KMS-11 (cell line): ENCODE results near the gene PABPC3.

Source experiments
- H2AFZ ChIP-seq: fragments of 200-600 bp; sonication (generic); 2 replicates; pipeline ENCODE4 v1.6.1; 2016; ENCODE audit warnings: antibody characterized with exemption, mixed run types, low read depth
- H3K27ac ChIP-seq: fragments of 200-600 bp; sonication (generic); 2 replicates; pipeline ENCODE4 v1.6.1; 2016; ENCODE audit warnings: mild to moderate bottlenecking, mixed run types
- H3K27me3 ChIP-seq: fragments of 200-600 bp; sonication (generic); 2 replicates; pipeline ENCODE4 v1.6.1; 2017; ENCODE audit warnings: mild to moderate bottlenecking, low read depth, mixed run types, moderate library complexity; ENCODE audit not compliant: insufficient read depth
- H3K36me3 ChIP-seq: fragments of 200-600 bp; sonication (generic); 2 replicates; pipeline ENCODE4 v1.6.1; 2017; ENCODE audit warnings: mild to moderate bottlenecking, mixed run types; ENCODE audit not compliant: insufficient read depth
- H3K4me1 ChIP-seq: fragments of 200-600 bp; sonication (generic); 2 replicates; pipeline ENCODE4 v1.6.1; 2016; ENCODE audit warnings: mild to moderate bottlenecking, low read depth, mixed run types; ENCODE audit not compliant: poor library complexity, severe bottlenecking
- H3K4me2 ChIP-seq: fragments of 200-600 bp; sonication (generic); 2 replicates; pipeline ENCODE4 v1.7.0; 2016; ENCODE audit warnings: mild to moderate bottlenecking, mixed run types
- H3K4me3 ChIP-seq: fragments of 200-600 bp; sonication (generic); IDR thresholded peaks from 2 replicates; pipeline ENCODE4 v1.6.1; 2017; ENCODE audit warnings: low read depth, low read length, mixed read lengths; ENCODE audit not compliant: insufficient read depth
- H3K79me2 ChIP-seq: fragments of 200-600 bp; sonication (generic); 2 replicates; pipeline ENCODE4 v1.6.1; 2016; ENCODE audit warnings: low read depth, mixed run types; ENCODE audit not compliant: insufficient read depth
- H3K9ac ChIP-seq: fragments of 200-600 bp; sonication (generic); 2 replicates; pipeline ENCODE4 v1.6.1; 2016; ENCODE audit warnings: mild to moderate bottlenecking, mixed run types
- H4K20me1 ChIP-seq: fragments of 200-600 bp; sonication (generic); 2 replicates; pipeline ENCODE4 v1.6.1; 2016; ENCODE audit warnings: mild to moderate bottlenecking, mixed run types; ENCODE audit not compliant: insufficient read depth
- CTCF ChIP-seq: fragments of 200-600 bp; sonication (generic); conservative IDR thresholded peaks from 2 replicates; pipeline ENCODE4 v1.6.1; 2017; ENCODE audit warnings: low read depth, mild to moderate bottlenecking, antibody characterized with exemption, low read length, moderate library complexity, mixed read lengths

PABPC3 gene

GRCh38 chr13:25137788-25138115 is 41.8 kb downstream of the PABPC3 start:
- Histone ChIP-seq H3K27me3 (no peaks in the 10 kb centered on the region), H3K27ac (no peak overlapping the region), H3K4me3 (no peak overlapping the region), H2AFZ (no peak overlapping the region), H3K9ac (no peak overlapping the region), H4K20me1 (no peaks in the 10 kb centered on the region), H3K36me3 (no peaks in the 10 kb centered on the region), H3K79me2 (no peaks in the 10 kb centered on the region), H3K4me2 (no peak overlapping the region), H3K4me1 (no peaks in the 10 kb centered on the region)
- no peak for TF ChIP-seq CTCF

- no peak for TF ChIP-seq CTCF
- no peaks in the 10 kb centered on the region for H3K36me3 ChIP-seq
- H3K4me1 ChIP-seq, result no peaks in the 10 kb centered on the region
- H3K79me2 ChIP-seq, result no peaks in the 10 kb centered on the region
- no peak overlapping the region for H3K4me3 ChIP-seq
- H4K20me1 ChIP-seq, result no peaks in the 10 kb centered on the region
- no peaks in the 10 kb centered on the region for H3K27me3 ChIP-seq
- no peak overlapping the region for H3K27ac ChIP-seq
- H3K9ac ChIP-seq, result no peak overlapping the region
- no peak overlapping the region for H2AFZ ChIP-seq
- no peak overlapping the region for H3K4me2 ChIP-seq
These were observed 45.1 kb downstream of the PABPC3 start for GRCh38 chr13:25141042-25141441.

GRCh38 chr13:25143706-25144105 is 47.8 kb downstream of the PABPC3 start:
- no peak overlapping the region for H2AFZ ChIP-seq
- no peaks in the 10 kb centered on the region for H3K36me3 ChIP-seq
- H3K79me2 ChIP-seq, result no peaks in the 10 kb centered on the region
- no peak for TF ChIP-seq CTCF
- no peak overlapping the region for H3K4me3 ChIP-seq
- H3K4me2 ChIP-seq, result no peak overlapping the region
- H3K9ac ChIP-seq, result no peak overlapping the region
- no peak overlapping the region for H3K27ac ChIP-seq
- H3K4me1 ChIP-seq, result no peaks in the 10 kb centered on the region
- no peaks in the 10 kb centered on the region for H3K27me3 ChIP-seq
- no peaks in the 10 kb centered on the region for H4K20me1 ChIP-seq

GRCh38 chr13:25147638-25148401 is 51.9 kb downstream of the PABPC3 start:
- TF ChIP-seq CTCF, result no peak
- Histone ChIP-seq H3K4me1 (no peaks in the 10 kb centered on the region), H3K4me2 (no peak overlapping the region), H3K36me3 (no peaks in the 10 kb centered on the region), H4K20me1 (no peaks in the 10 kb centered on the region), H2AFZ (no peak overlapping the region), H3K9ac (no peak overlapping the region), H3K79me2 (no peaks in the 10 kb centered on the region), H3K27me3 (no peaks in the 10 kb centered on the region), H3K27ac (no peak overlapping the region), H3K4me3 (no peak overlapping the region)
